Upper lobe of left lung (tissue), 6 donors: Measurements from ENCODE around the gene SLC39A6. TPM values are rescaled to one million over a fixed set of nuclear protein-coding genes. Genes with fewer than 3 reads are reported as not detected.
"Not testable (repeated sequence)": the region's sequence is repeated elsewhere in the genome, so short reads cannot be mapped to it uniquely, and the experiment has no call there.

ENCODE experiments used
- ATAC-seq, 2 donors: fragments of 200-7000 bp; cut with Tn5 transposase; one replicate each; pipeline ENCODE4 v1.9.1; 2022; ENCODE audit warnings: mild to moderate bottlenecking in 2 of 2, moderate library complexity in 2 of 2; ENCODE audit not compliant: low FRiP score in 2 of 2
- DNase-seq, 2 donors: peaks; one replicate each; pipeline ENCODE4 v3.0.0-alpha.2; 2019 to 2020
- H3K27ac ChIP-seq, 4 donors: fragments of 200-600 bp; sonication (generic); one replicate each; pipeline ENCODE4 v1.5.1; 2016 to 2019
- H3K27me3 ChIP-seq, 4 donors: fragments of 200-600 bp; sonication (generic); one replicate each; pipeline ENCODE4 v1.5.1; 2017 to 2019
- H3K36me3 ChIP-seq, 4 donors: fragments of 200-600 bp; sonication (generic); one replicate each; pipeline ENCODE4 v1.5.1; 2016 to 2019
- H3K4me1 ChIP-seq, 4 donors: fragments of 200-600 bp; sonication (generic); one replicate each; pipeline ENCODE4 v1.5.1; 2018 to 2019
- H3K4me3 ChIP-seq, 4 donors: fragments of 200-600 bp; sonication (generic); one replicate each; pipeline ENCODE4 v1.5.1; 2017 to 2019; ENCODE audit warnings: mild to moderate bottlenecking in 2 of 4, moderate library complexity in 1 of 4
- H3K9me3 ChIP-seq, 4 donors: fragments of 200-600 bp; sonication (generic); one replicate each; pipeline ENCODE4 v1.5.1; 2018 to 2019
- CTCF ChIP-seq, 6 experiments: fragments of 450-650 bp in 4 of 6; fragments of 200-600 bp in 2 of 6; sonication (generic) in 2 of 6; IDR thresholded peaks; one replicate each; pipeline ENCODE4 v1.5.1; 2016 to 2019; ENCODE audit warnings: antibody characterized with exemption in 6 of 6
- EP300 ChIP-seq, 4 donors: sonication (generic); formaldehyde crosslinking; IDR thresholded peaks; one replicate each; pipeline ENCODE4 v1.5.1; 2017; ENCODE audit warnings: antibody characterized with exemption in 4 of 4, control low read depth in 2 of 4
- POLR2A ChIP-seq, 4 donors: fragments of 450-650 bp; IDR thresholded peaks; one replicate each; pipeline ENCODE4 v1.5.1; 2016 to 2017; ENCODE audit warnings: antibody characterized with exemption in 4 of 4, mild to moderate bottlenecking in 2 of 4
- POLR2AphosphoS5 ChIP-seq, 2 donors: sonication (generic); formaldehyde crosslinking; IDR thresholded peaks; one replicate each; pipeline ENCODE4 v1.5.1; 2017; ENCODE audit warnings: antibody characterized with exemption in 2 of 2
- WGBS, 2 donors: methylation state at CpG; one replicate each; pipeline ENCODE4 v1.1.5; 2017 to 2018; 5-methylcytosine and 5-hydroxymethylcytosine counted together
- total RNA-seq, 6 donors: library from RNA; depleted of rRNA in 4 of 6; stranded (reverse); fragments of >200 nt in 4 of 6; gene quantifications; one replicate each; pipeline versions ENCODE4 v1.1.0 to v1.2.1, GENCODE V29; 2016 to 2021
- donor health status: DM: no; HTN: no; CAD: no; lungs with moderate emphysema.
- donor health status: DM: no; HTN: yes; CAD: no; lungs with severe emphysema.

The SLC39A6 gene
- total RNA-seq, 6 donors from 2014 or later, result 10.0 to 39.6 (median 22.7) TPM

- DNase-seq (peak; percentile 98 to 100), ATAC-seq (peak; percentile 97 to 98)
- Histone ChIP-seq H3K36me3 (peaks cover 0 to 3% (median 0%) of the 10 kb centered on the region in 4 donors), H3K9me3 (no peaks in the 10 kb centered on the region), H3K27me3 (no peaks in the 10 kb centered on the region), H3K4me3 (peak within 1 kb of the TSS; percentile 71 to 97 (median 90)), H3K4me1 (peaks cover 9 to 18% (median 12%) of the 10 kb centered on the region in 4 donors), H3K27ac (peak within 1 kb of the TSS; percentile 89 to 98 (median 96))
- 1% methylated on average over 38 to 66 of the region's 66 CpGs for WGBS, 2 donors
- peak in 3 of 4 donors; percentile 32 to 75 (median 74) for TF ChIP-seq POLR2A (IDR thresholded peaks at IDR 0.05)
- TF ChIP-seq POLR2AphosphoS5 (IDR thresholded peaks at IDR 0.05), result peak; percentile 83 to 89
- peak in 1 of 4 donors; percentile 42 for TF ChIP-seq EP300 (IDR thresholded peaks at IDR 0.05)
- peak in 1 of 6 experiments; percentile 19 for TF ChIP-seq CTCF (IDR thresholded peaks at IDR 0.05)
Measured at GRCh38 chr18:36067055-36067957, 61.8 kb downstream of the SLC39A6 start, which contains the start of gene RPRD1A. Gene RPRD1A (minus strand): TSS chr18:36067559. CDS start chr18:36067404, 155 bp downstream.

- Histone ChIP-seq H3K4me1 (peaks cover 9 to 18% (median 12%) of the 10 kb centered on the region in 4 donors), H3K4me3 (peak overlapping the region; percentile 71 to 97 (median 90)), H3K36me3 (peaks cover 0 to 3% (median 0%) of the 10 kb centered on the region in 4 donors), H3K9me3 (no peaks in the 10 kb centered on the region), H3K27me3 (no peaks in the 10 kb centered on the region), H3K27ac (peak overlapping the region; percentile 89 to 98 (median 96))
- TF ChIP-seq EP300 (IDR thresholded peaks at IDR 0.05) (no peak), CTCF (IDR thresholded peaks at IDR 0.05) (no peak), POLR2AphosphoS5 (IDR thresholded peaks at IDR 0.05) (no peak), POLR2A (IDR thresholded peaks at IDR 0.05) (no peak)
- DNase-seq, result no peak
- peak in 1 of 2 donors; percentile 11 for ATAC-seq
- 1% methylated on average over 5 of the region's 5 CpGs for WGBS, 2 donors
Measured at GRCh38 chr18:36066686-36067054, 62.5 kb downstream of the SLC39A6 start.

GRCh38 chr18:36066001-36066400 lies 63.1 kb downstream of the SLC39A6 start:
- Histone ChIP-seq H3K4me3 (peak overlapping the region in 3 of 4 donors; percentile 71 to 92 (median 89)), H3K9me3 (no peaks in the 10 kb centered on the region), H3K27me3 (no peaks in the 10 kb centered on the region), H3K27ac (no peak overlapping the region), H3K36me3 (peaks cover 0 to 3% (median 0%) of the 10 kb centered on the region in 4 donors), H3K4me1 (peaks cover 9 to 18% (median 12%) of the 10 kb centered on the region in 4 donors)
- ATAC-seq (no peak), DNase-seq (no peak)
- 37 to 39% methylated on average over 5 of the region's 5 CpGs for WGBS, 2 donors
- TF ChIP-seq CTCF (IDR thresholded peaks at IDR 0.05), result no peak
- TF ChIP-seq POLR2A (IDR thresholded peaks at IDR 0.05), result no peak

GRCh38 chr18:36064809-36065079 lies 64.4 kb downstream of the SLC39A6 start:
- not testable (repeated sequence) for H3K9me3 ChIP-seq, H3K27ac ChIP-seq, H3K4me3 ChIP-seq, ATAC-seq, DNase-seq, H3K36me3 ChIP-seq, H3K27me3 ChIP-seq
- peaks cover 9 to 24% (median 12%) of the 10 kb centered on the region in 4 donors for H3K4me1 ChIP-seq
- WGBS, 2 donors, result 97% methylated on average over 9 of the region's 9 CpGs

- DNase-seq, result peak in 1 of 2 donors; percentile 75
Measured at GRCh38 chr18:36064027-36064808, 64.9 kb downstream of the SLC39A6 start.

More at GRCh38 chr18:36064027-36064808, 64.9 kb downstream of the SLC39A6 start:
- no peak for ATAC-seq
- 95 to 96% methylated on average over 18 to 31 of the region's 31 CpGs for WGBS, 2 donors
- Histone ChIP-seq H3K27ac (no peak overlapping the region), H3K4me1 (peaks cover 9 to 24% (median 12%) of the 10 kb centered on the region in 4 donors), H3K4me3 (no peak overlapping the region), H3K27me3 (no peaks in the 10 kb centered on the region), H3K9me3 (no peaks in the 10 kb centered on the region), H3K36me3 (peaks cover 0 to 3% (median 0%) of the 10 kb centered on the region in 4 donors)
- TF ChIP-seq POLR2AphosphoS5 (IDR thresholded peaks at IDR 0.05), result no peak
- TF ChIP-seq EP300 (IDR thresholded peaks at IDR 0.05), result no peak
- TF ChIP-seq CTCF (IDR thresholded peaks at IDR 0.05), result no peak
- no peak for TF ChIP-seq POLR2A (IDR thresholded peaks at IDR 0.05)
